ENCODE results near the gene CELF5. TPM values are rescaled to one million over a fixed set of nuclear protein-coding genes. Genes with fewer than 3 reads are reported as not detected.

Gene CELF5
- total RNA-seq, 6 experiments from 2014 or later, result 0.07 to 1.6 (median 0.34) TPM

GRCh38 chr19:3222709-3223108 lies 1.8 kb upstream of the CELF5 start:
- H3K4me1 ChIP-seq, result no peaks in the 10 kb centered on the region
- no peak overlapping the region for H3K27ac ChIP-seq
- ATAC-seq, result no peak
- WGBS (ENCODE audit: insufficient coverage, low coverage, low lambda C conversion rate, missing lambda C conversion rate), result 81% methylated on average over 4 of the region's 5 CpGs
- intact Hi-C loops (cut with DNase I), result no loop called here
- H3K9me3 ChIP-seq, result no peaks in the 10 kb centered on the region
- H3K27me3 ChIP-seq, result peaks cover 0 to 14% of the 10 kb centered on the region in 2 donors
- DNase-seq, result no peak
- no peak overlapping the region for H3K4me3 ChIP-seq
- H3K36me3 ChIP-seq, result no peaks in the 10 kb centered on the region
- TF ChIP-seq POLR2A (IDR thresholded peaks at IDR 0.05), result no peak
- TF ChIP-seq CTCF (IDR thresholded peaks at IDR 0.05), result no peak

GRCh38 chr19:3225169-3225485 lies 666 bp downstream of the CELF5 start:
- peaks cover 0 to 14% of the 10 kb centered on the region in 2 donors for H3K27me3 ChIP-seq
- H3K27ac ChIP-seq, result no peak overlapping the region
- WGBS (ENCODE audit: insufficient coverage, low coverage, low lambda C conversion rate, missing lambda C conversion rate), result 3% methylated on average over 9 of the region's 9 CpGs
- no peak overlapping the region for H3K4me3 ChIP-seq
- no peaks in the 10 kb centered on the region for H3K9me3 ChIP-seq
- TF ChIP-seq POLR2A (IDR thresholded peaks at IDR 0.05), result no peak
- TF ChIP-seq CTCF (IDR thresholded peaks at IDR 0.05), result no peak
- H3K36me3 ChIP-seq, result no peaks in the 10 kb centered on the region
- ATAC-seq, result no peak
- H3K4me1 ChIP-seq, result no peaks in the 10 kb centered on the region
- intact Hi-C loops (cut with DNase I), result no loop called here
- DNase-seq, result no peak

DNA sequence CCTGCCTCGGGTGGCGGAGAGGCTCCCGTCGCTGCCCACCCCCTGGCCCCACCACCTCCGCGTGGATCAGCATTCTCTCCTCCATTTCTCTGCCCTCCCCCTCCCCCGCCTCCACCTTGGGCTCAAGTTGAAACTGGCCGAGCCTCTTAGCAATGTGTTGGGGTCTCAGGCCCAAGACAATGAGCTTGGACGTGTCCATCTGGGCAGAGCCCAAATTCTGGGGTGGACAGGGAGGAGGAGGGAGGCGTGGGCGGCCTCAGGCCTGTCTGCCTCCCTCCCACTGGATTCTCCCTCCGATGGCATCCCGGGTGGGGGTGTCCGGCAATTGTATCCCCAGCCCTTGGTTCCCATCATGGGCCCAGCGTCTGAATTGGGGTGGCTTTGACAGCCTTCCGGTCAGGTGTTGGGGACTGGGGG lies 1.2 kb downstream of the CELF5 start:
- Histone ChIP-seq H3K9me3 (no peaks in the 10 kb centered on the region), H3K27me3 (peaks cover 0 to 14% of the 10 kb centered on the region in 2 donors), H3K36me3 (no peaks in the 10 kb centered on the region), H3K27ac (no peak overlapping the region), H3K4me3 (no peak overlapping the region), H3K4me1 (no peaks in the 10 kb centered on the region)
- no peak for TF ChIP-seq POLR2A (IDR thresholded peaks at IDR 0.05)
- no peak for TF ChIP-seq CTCF (IDR thresholded peaks at IDR 0.05)
- 18% methylated on average over 9 of the region's 16 CpGs for WGBS (ENCODE audit: insufficient coverage, low coverage, low lambda C conversion rate, missing lambda C conversion rate)
- ATAC-seq (no peak), DNase-seq (no peak)
- intact Hi-C loops (cut with DNase I), result no loop called here

DNA sequence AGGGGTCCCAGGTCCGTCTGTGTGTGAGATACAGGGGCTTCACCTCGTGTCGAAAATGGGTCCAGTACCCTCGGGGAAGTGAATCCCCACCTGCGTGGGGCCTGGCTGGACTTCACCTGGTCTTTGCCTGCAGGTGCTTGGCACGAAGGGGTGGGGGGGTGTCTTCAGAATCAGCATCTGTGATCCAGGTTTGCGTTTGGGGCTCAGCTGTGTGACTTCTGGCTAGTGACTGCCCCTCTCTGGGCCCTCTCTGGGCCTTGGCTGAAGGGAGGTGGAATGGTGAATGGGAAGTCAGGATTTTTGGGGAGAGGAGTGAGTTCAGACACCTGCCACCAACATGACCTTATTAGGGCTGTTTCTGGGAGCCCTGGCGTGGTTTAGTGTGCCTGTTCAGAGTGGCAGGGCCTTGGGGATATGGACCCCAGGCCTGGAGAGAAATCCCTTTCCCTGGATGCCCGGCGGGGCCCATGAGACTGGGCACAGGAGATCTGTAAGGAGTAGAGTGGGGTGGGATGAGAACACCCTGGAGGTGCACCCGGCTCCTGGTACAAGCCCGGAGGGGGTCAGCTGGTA lies 2.7 kb downstream of the CELF5 start:
- Histone ChIP-seq H3K4me1 (no peaks in the 10 kb centered on the region), H3K4me3 (no peak overlapping the region), H3K27me3 (peaks cover 0 to 14% of the 10 kb centered on the region in 2 donors), H3K36me3 (no peaks in the 10 kb centered on the region), H3K27ac (no peak overlapping the region), H3K9me3 (no peaks in the 10 kb centered on the region)
- ATAC-seq, result no peak
- intact Hi-C loops (cut with DNase I), result no loop called here
- no peak for DNase-seq
- 68% methylated on average over 5 of the region's 12 CpGs for WGBS (ENCODE audit: insufficient coverage, low coverage, low lambda C conversion rate, missing lambda C conversion rate)
- no peak for TF ChIP-seq POLR2A (IDR thresholded peaks at IDR 0.05)
- TF ChIP-seq CTCF (IDR thresholded peaks at IDR 0.05), result no peak

GRCh38 chr19:3229346-3229743 lies 4.9 kb downstream of the CELF5 start:
- WGBS (ENCODE audit: insufficient coverage, low coverage, low lambda C conversion rate, missing lambda C conversion rate), result 43% methylated on average over 7 of the region's 9 CpGs
- Histone ChIP-seq H3K4me1 (no peaks in the 10 kb centered on the region), H3K36me3 (no peaks in the 10 kb centered on the region), H3K9me3 (no peaks in the 10 kb centered on the region), H3K27ac (no peak overlapping the region), H3K27me3 (peaks cover 0 to under 1% of the 10 kb centered on the region in 2 donors), H3K4me3 (no peak overlapping the region)
- intact Hi-C loops (cut with DNase I), result no loop called here
- DNase-seq, result no peak
- TF ChIP-seq POLR2A (IDR thresholded peaks at IDR 0.05), result no peak
- no peak for TF ChIP-seq CTCF (IDR thresholded peaks at IDR 0.05)
- no peak for ATAC-seq

All from right lobe of liver (tissue), 6 donors.